SK-N-SH treated with all-trans-retinoic acid at 6 μM for 48 hours (cell line): ENCODE results near the gene MYT1.

ENCODE experiments used
- ATAC-seq: fragments of 200-7000 bp; cut with Tn5 transposase; 3 replicates; pipeline ENCODE4 v1.9.1; 2020; ENCODE audit warnings: mild to moderate bottlenecking, moderate library complexity
- ARNTL ChIP-seq: fragments of 450-650 bp; formaldehyde crosslinking; IDR thresholded peaks from 2 replicates; pipeline ENCODE4 v1.5.0; 2020; ENCODE audit warnings: low read depth, mild to moderate bottlenecking, moderate library complexity, borderline replicate concordance
- BACH2 ChIP-seq: fragments of 250-450 bp; sonication (Bioruptor Pico); IDR thresholded peaks from 2 replicates; pipeline ENCODE4 v1.9.0; 2021; ENCODE audit warnings: mild to moderate bottlenecking, borderline replicate concordance
- CREB5 ChIP-seq: fragments of 250-450 bp; sonication (Bioruptor Pico); IDR thresholded peaks from 2 replicates; pipeline ENCODE4 v1.5.1; 2020; ENCODE audit warnings: low read depth, mild to moderate bottlenecking, moderate library complexity
- CSDC2 ChIP-seq: fragments of 250-450 bp; sonication (Bioruptor Pico); IDR thresholded peaks from 2 replicates; pipeline ENCODE4 v1.5.0; 2020; ENCODE audit warnings: mild to moderate bottlenecking, moderate library complexity
- ESRRG ChIP-seq: fragments of 250-450 bp; sonication (Bioruptor Pico); IDR thresholded peaks from 2 replicates; pipeline ENCODE4 v1.6.1; 2021; ENCODE audit warnings: mild to moderate bottlenecking
- OSR1 ChIP-seq: fragments of 250-450 bp; sonication (Bioruptor Pico); IDR thresholded peaks from 2 replicates; pipeline ENCODE4 v1.8.0; 2022; ENCODE audit warnings: moderate library complexity, mild to moderate bottlenecking, inconsistent platforms
- PATZ1 ChIP-seq: fragments of 250-450 bp; sonication (Bioruptor Pico); IDR thresholded peaks from 2 replicates; pipeline ENCODE4 v1.8.0; 2020; ENCODE audit warnings: mild to moderate bottlenecking, moderate library complexity, borderline replicate concordance
- PPARA ChIP-seq: fragments of 250-450 bp; sonication (Bioruptor Pico); IDR thresholded peaks from 2 replicates; pipeline ENCODE4 v1.5.0; 2020; ENCODE audit warnings: mild to moderate bottlenecking, borderline replicate concordance
- RARB ChIP-seq: fragments of 250-450 bp; sonication (Bioruptor Pico); IDR thresholded peaks from 2 replicates; pipeline ENCODE4 v1.8.0; 2021; ENCODE audit warnings: mild to moderate bottlenecking, moderate library complexity
- TCF4 ChIP-seq: fragments of 250-450 bp; sonication (Bioruptor Pico); IDR thresholded peaks from 2 replicates; pipeline ENCODE4 v1.8.0; 2021; ENCODE audit warnings: mild to moderate bottlenecking, moderate library complexity, borderline replicate concordance
- TOX ChIP-seq: fragments of 250-450 bp; sonication (Bioruptor Pico); IDR thresholded peaks from 2 replicates; pipeline ENCODE4 v1.8.0; 2021; ENCODE audit warnings: mild to moderate bottlenecking, moderate library complexity, borderline replicate concordance
- TSHZ2 ChIP-seq: fragments of 250-450 bp; sonication (Bioruptor Pico); IDR thresholded peaks from 2 replicates; pipeline ENCODE4 v1.5.0; 2020; ENCODE audit warnings: mild to moderate bottlenecking, moderate library complexity
- ZC3H10 ChIP-seq: fragments of 250-450 bp; sonication (Bioruptor Pico); IDR thresholded peaks from 2 replicates; pipeline ENCODE4 v1.5.1; 2021; ENCODE audit warnings: mild to moderate bottlenecking, moderate library complexity
- ZFP3 ChIP-seq: fragments of 250-450 bp; sonication (Bioruptor Pico); IDR thresholded peaks from 2 replicates; pipeline ENCODE4 v1.5.0; 2020; ENCODE audit warnings: mild to moderate bottlenecking, moderate library complexity
- ZFP30 ChIP-seq: fragments of 450-650 bp; formaldehyde crosslinking; IDR thresholded peaks from 2 replicates; pipeline ENCODE4 v1.5.0; 2022; ENCODE audit warnings: mild to moderate bottlenecking, moderate library complexity
- ZNF70 ChIP-seq: fragments of 450-650 bp; formaldehyde crosslinking; IDR thresholded peaks from 2 replicates; pipeline ENCODE4 v1.5.0; 2020; ENCODE audit warnings: mild to moderate bottlenecking, moderate library complexity
- ZNF8 ChIP-seq: fragments of 450-650 bp; formaldehyde crosslinking; IDR thresholded peaks from 2 replicates; pipeline ENCODE4 v1.5.0; 2020; ENCODE audit warnings: mild to moderate bottlenecking, moderate library complexity
- TF ChIP-seq, protein P1 (sequence below): fragments of 250-450 bp; sonication (Bioruptor Pico); IDR thresholded peaks from 2 replicates; pipeline ENCODE4 v1.5.1; 2021; ENCODE audit warnings: mild to moderate bottlenecking, moderate library complexity
- TF ChIP-seq, protein P2 (sequence below): fragments of 250-450 bp; sonication (Bioruptor Pico); IDR thresholded peaks from 2 replicates; pipeline ENCODE4 v1.8.0; 2021; ENCODE audit warnings: low read depth, mild to moderate bottlenecking, moderate library complexity, borderline replicate concordance

MYT1 gene

GRCh38 chr20:64182146-64182865 lies 18.1 kb downstream of the MYT1 start:
- no peak for TF ChIP-seq TOX (CRISPR knock-in tag)
- TF ChIP-seq, protein P1, sequence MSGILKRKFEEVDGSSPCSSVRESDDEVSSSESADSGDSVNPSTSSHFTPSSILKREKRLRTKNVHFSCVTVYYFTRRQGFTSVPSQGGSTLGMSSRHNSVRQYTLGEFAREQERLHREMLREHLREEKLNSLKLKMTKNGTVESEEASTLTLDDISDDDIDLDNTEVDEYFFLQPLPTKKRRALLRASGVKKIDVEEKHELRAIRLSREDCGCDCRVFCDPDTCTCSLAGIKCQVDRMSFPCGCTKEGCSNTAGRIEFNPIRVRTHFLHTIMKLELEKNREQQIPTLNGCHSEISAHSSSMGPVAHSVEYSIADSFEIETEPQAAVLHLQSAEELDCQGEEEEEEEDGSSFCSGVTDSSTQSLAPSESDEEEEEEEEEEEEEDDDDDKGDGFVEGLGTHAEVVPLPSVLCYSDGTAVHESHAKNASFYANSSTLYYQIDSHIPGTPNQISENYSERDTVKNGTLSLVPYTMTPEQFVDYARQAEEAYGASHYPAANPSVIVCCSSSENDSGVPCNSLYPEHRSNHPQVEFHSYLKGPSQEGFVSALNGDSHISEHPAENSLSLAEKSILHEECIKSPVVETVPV (CRISPR knock-in tag) = no peak
- TF ChIP-seq ZNF8 = no peak
- no peak for TF ChIP-seq ARNTL
- no peak for TF ChIP-seq TSHZ2 (CRISPR knock-in tag)
- no peak for TF ChIP-seq PATZ1 (CRISPR knock-in tag)
- TF ChIP-seq, protein P2, sequence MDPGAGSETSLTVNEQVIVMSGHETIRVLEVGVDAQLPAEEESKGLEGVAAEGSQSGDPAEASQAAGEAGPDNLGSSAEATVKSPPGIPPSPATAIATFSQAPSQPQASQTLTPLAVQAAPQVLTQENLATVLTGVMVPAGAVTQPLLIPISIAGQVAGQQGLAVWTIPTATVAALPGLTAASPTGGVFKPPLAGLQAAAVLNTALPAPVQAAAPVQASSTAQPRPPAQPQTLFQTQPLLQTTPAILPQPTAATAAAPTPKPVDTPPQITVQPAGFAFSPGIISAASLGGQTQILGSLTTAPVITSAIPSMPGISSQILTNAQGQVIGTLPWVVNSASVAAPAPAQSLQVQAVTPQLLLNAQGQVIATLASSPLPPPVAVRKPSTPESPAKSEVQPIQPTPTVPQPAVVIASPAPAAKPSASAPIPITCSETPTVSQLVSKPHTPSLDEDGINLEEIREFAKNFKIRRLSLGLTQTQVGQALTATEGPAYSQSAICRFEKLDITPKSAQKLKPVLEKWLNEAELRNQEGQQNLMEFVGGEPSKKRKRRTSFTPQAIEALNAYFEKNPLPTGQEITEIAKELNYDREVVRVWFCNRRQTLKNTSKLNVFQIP (CRISPR knock-in tag) = no peak
- TF ChIP-seq ZC3H10 (CRISPR knock-in tag) = no peak
- no peak for TF ChIP-seq OSR1
- no peak for TF ChIP-seq TCF4 (CRISPR knock-in tag)
- TF ChIP-seq CSDC2 (CRISPR knock-in tag) = no peak
- TF ChIP-seq PPARA (CRISPR knock-in tag) = no peak
- no peak for ATAC-seq

- no peak for TF ChIP-seq ZNF8
- no peak for TF ChIP-seq ZFP30 (CRISPR knock-in tag)
- no peak for TF ChIP-seq ZNF70
- no peak for TF ChIP-seq TSHZ2 (CRISPR knock-in tag)
- no peak for TF ChIP-seq CSDC2 (CRISPR knock-in tag)
- no peak for TF ChIP-seq BACH2 (CRISPR knock-in tag)
- no peak for TF ChIP-seq CREB5 (CRISPR knock-in tag)
- no peak for TF ChIP-seq ESRRG
- TF ChIP-seq PPARA (CRISPR knock-in tag) = no peak
- no peak for ATAC-seq
Measured at GRCh38 chr20:64183313-64183712, 19.1 kb downstream of the MYT1 start.

GRCh38 chr20:64184795-64185194 lies 20.5 kb downstream of the MYT1 start:
- TF ChIP-seq ZFP3 (no peak), RARB (CRISPR knock-in tag) (no peak), CREB5 (CRISPR knock-in tag) (no peak)
- ATAC-seq = no peak
